Neural cell (in vitro differentiated cells): ENCODE measurements around the gene RAB22A.

Experiments used
- CTCF ChIP-seq: fragments of 450-650 bp; IDR thresholded peaks from 2 replicates; pipeline ENCODE4 v1.5.1; 2014; ENCODE audit warnings: antibody characterized with exemption, mild to moderate bottlenecking, moderate library complexity; ENCODE audit not compliant: poor library complexity, severe bottlenecking
- EP300 ChIP-seq: fragments of 450-650 bp; conservative IDR thresholded peaks from 2 replicates; pipeline ENCODE4 v1.6.1; 2014; ENCODE audit warnings: antibody characterized with exemption, mild to moderate bottlenecking, moderate library complexity; ENCODE audit not compliant: poor library complexity, severe bottlenecking
- EZH2 ChIP-seq: fragments of 200-600, 300-800 bp; shearing (Covaris generic), sonication (generic); IDR thresholded peaks from 2 replicates; pipeline ENCODE4 v1.6.1; 2014; ENCODE audit warnings: antibody characterized with exemption, low read length, borderline replicate concordance, mild to moderate bottlenecking; ENCODE audit not compliant: insufficient read depth, poor library complexity, severe bottlenecking
- MXI1 ChIP-seq: fragments of 450-650 bp; conservative IDR thresholded peaks from 2 replicates; pipeline ENCODE4 v1.6.1; 2014; ENCODE audit warnings: antibody characterized with exemption, mild to moderate bottlenecking; ENCODE audit not compliant: poor library complexity, severe bottlenecking
- POLR2AphosphoS5 ChIP-seq: IDR thresholded peaks from 2 replicates; pipeline ENCODE4 v1.6.1; 2012
- REST ChIP-seq: IDR thresholded peaks from 2 replicates; pipeline ENCODE4 v1.6.1; 2012; ENCODE audit warnings: borderline replicate concordance
- TAF1 ChIP-seq: IDR thresholded peaks from 2 replicates; pipeline ENCODE4 v1.6.1; 2012; ENCODE audit warnings: low read depth

DNA sequence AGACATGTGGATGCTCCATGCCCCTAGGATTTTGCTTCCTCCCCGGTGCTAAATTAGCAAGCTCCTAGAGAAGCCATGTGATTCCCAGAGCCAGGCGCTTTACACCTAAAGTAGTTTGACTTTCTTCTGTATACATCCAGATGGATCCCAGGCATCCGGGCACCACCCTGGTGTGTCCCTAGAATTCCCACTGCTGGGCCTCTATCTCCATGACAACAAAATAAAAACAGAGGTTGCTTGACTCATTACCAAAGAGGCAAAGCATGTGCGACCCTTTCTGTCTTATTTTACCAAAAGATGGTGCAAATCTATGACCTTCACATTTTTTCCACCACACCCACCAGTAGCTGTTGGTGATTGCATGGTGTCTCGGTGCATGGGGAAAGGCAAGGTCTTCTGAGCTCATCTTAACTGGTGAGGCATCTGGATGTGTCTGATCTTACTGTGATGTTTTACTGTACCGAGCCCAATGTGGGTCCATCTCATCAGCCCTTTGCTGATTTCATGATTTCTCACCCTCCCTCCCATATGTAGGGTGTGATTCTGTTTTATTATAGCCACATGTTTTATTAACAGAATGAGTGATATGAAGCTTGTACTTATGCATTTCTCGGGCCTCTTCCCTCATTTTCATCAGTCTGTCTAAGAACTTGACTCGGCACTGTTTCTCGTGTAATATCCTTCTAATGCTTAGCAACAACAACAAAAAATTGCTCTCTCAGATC lies 52.1 kb downstream of the RAB22A start:
- TF ChIP-seq CTCF: no peak
- no peak for TF ChIP-seq POLR2AphosphoS5
- no peak for TF ChIP-seq TAF1
- TF ChIP-seq REST: no peak
- TF ChIP-seq EP300: no peak
- no peak for TF ChIP-seq EZH2
- no peak for TF ChIP-seq MXI1
